Measurements from ENCODE around the gene GCGR.
"Not testable (repeated sequence)": the region's sequence is repeated elsewhere in the genome, so short reads cannot be mapped to it uniquely, and the experiment has no call there.

The GCGR gene

DNA sequence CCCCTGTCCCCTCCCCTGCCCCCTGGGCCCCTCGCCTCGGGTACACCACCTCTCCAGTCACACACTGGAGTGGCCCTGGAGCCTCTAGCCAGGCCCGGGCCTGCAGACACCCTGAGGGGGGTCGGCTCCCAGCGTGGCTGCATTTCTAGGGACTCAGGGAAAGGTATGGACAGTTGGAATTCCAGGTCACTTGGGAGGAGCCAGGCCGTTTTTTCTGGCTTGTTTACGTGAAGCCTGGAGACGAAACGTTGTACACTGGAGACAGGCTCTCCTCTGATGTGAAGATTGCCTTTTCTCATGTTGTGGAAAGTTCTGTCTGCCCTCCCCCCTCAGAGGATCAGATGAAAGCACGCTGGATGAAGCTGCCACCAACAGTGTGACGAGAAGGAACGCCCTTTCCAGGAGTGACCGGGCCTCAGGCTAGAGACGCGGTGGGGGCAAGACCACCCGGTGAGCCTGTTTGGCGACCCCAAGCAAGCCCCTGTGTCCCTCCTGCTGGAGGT lies 34.9 kb downstream of the GCGR start:
- H3K27ac ChIP-seq (ENCODE audit: low read depth, low read length): no peak overlapping the region
- no peaks in the 10 kb centered on the region for H3F3A ChIP-seq (ENCODE audit: insufficient read depth)
- H3K9me2 ChIP-seq (replicated peaks; ENCODE audit: insufficient read depth, low read length): no peaks in the 10 kb centered on the region
- H3K36me3 ChIP-seq (ENCODE audit: low read length): no peaks in the 10 kb centered on the region
- no peaks in the 10 kb centered on the region for H3K27me3 ChIP-seq (ENCODE audit: low read length)
- H3K9me3 ChIP-seq (ENCODE audit: insufficient read depth, low read length): no peaks in the 10 kb centered on the region
- no peaks in the 10 kb centered on the region for H4K20me1 ChIP-seq (ENCODE audit: low read depth, low read length)
- H3K79me2 ChIP-seq (ENCODE audit: insufficient read depth, low read length): no peaks in the 10 kb centered on the region
- no peak overlapping the region for H3K4me3 ChIP-seq (ENCODE audit: insufficient read depth, low read length, poor library complexity, severe bottlenecking)
- no peak for TF ChIP-seq EZH2phosphoT487 (conservative IDR thresholded peaks at IDR 0.05; ENCODE audit: low read length)
- TF ChIP-seq, protein P1, sequence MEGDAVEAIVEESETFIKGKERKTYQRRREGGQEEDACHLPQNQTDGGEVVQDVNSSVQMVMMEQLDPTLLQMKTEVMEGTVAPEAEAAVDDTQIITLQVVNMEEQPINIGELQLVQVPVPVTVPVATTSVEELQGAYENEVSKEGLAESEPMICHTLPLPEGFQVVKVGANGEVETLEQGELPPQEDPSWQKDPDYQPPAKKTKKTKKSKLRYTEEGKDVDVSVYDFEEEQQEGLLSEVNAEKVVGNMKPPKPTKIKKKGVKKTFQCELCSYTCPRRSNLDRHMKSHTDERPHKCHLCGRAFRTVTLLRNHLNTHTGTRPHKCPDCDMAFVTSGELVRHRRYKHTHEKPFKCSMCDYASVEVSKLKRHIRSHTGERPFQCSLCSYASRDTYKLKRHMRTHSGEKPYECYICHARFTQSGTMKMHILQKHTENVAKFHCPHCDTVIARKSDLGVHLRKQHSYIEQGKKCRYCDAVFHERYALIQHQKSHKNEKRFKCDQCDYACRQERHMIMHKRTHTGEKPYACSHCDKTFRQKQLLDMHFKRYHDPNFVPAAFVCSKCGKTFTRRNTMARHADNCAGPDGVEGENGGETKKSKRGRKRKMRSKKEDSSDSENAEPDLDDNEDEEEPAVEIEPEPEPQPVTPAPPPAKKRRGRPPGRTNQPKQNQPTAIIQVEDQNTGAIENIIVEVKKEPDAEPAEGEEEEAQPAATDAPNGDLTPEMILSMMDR (IDR thresholded peaks at IDR 0.05; ENCODE audit: insufficient read depth, low read length, poor library complexity, severe bottlenecking): no peak
- H3K4me2 ChIP-seq (ENCODE audit: low read depth, low read length, poor library complexity, severe bottlenecking): no peak overlapping the region
- H3K9ac ChIP-seq (ENCODE audit: low read length): no peak overlapping the region
- no peak overlapping the region for H2AFZ ChIP-seq (ENCODE audit: low read depth, low read length, severe bottlenecking)

DNA sequence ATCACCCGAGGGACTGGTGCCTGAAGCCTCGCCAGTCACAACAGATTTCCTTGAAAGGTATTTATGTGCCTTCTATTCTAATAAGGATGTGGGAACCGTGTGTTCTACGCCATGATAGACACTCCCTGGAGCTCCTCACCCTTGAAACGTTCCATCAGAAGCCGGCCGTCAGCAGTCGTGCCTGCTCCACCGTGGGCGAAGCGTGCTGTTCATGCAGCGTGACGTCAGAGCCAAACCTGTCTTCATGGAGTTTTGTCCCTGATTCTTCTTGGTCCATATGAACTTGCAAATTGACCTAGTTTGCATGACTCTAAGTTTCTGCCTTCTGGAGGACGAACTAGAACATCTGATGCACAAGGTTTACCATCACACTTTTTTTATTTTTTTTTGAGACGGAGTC lies 35.4 kb downstream of the GCGR start:
- no peaks in the 10 kb centered on the region for H3K9me3 ChIP-seq (ENCODE audit: insufficient read depth, low read length)
- no peaks in the 10 kb centered on the region for H3K36me3 ChIP-seq (ENCODE audit: low read length)
- no peak for TF ChIP-seq EZH2phosphoT487 (conservative IDR thresholded peaks at IDR 0.05; ENCODE audit: low read length)
- TF ChIP-seq, protein P1 (IDR thresholded peaks at IDR 0.05; ENCODE audit: insufficient read depth, low read length, poor library complexity, severe bottlenecking): no peak
- no peak overlapping the region for H3K4me2 ChIP-seq (ENCODE audit: low read depth, low read length, poor library complexity, severe bottlenecking)
- H2AFZ ChIP-seq (ENCODE audit: low read depth, low read length, severe bottlenecking): no peak overlapping the region
- H3K27ac ChIP-seq (ENCODE audit: low read depth, low read length): no peak overlapping the region
- H3K9me2 ChIP-seq (replicated peaks; ENCODE audit: insufficient read depth, low read length): no peaks in the 10 kb centered on the region
- no peaks in the 10 kb centered on the region for H3K79me2 ChIP-seq (ENCODE audit: insufficient read depth, low read length)
- H3F3A ChIP-seq (ENCODE audit: insufficient read depth): no peaks in the 10 kb centered on the region
- no peaks in the 10 kb centered on the region for H3K27me3 ChIP-seq (ENCODE audit: low read length)
- H3K4me3 ChIP-seq (ENCODE audit: insufficient read depth, low read length, poor library complexity, severe bottlenecking): no peak overlapping the region
- no peak overlapping the region for H3K9ac ChIP-seq (ENCODE audit: low read length)
- H4K20me1 ChIP-seq (ENCODE audit: low read depth, low read length): no peaks in the 10 kb centered on the region

- H4K20me1 ChIP-seq (ENCODE audit: low read depth, low read length); H3K9me3 ChIP-seq (ENCODE audit: insufficient read depth, low read length); H3K36me3 ChIP-seq (ENCODE audit: low read length); H3F3A ChIP-seq (ENCODE audit: insufficient read depth); H3K9ac ChIP-seq (ENCODE audit: low read length); H3K9me2 ChIP-seq (replicated peaks; ENCODE audit: insufficient read depth, low read length); H3K27ac ChIP-seq (ENCODE audit: low read depth, low read length); H3K79me2 ChIP-seq (ENCODE audit: insufficient read depth, low read length); H3K27me3 ChIP-seq (ENCODE audit: low read length); H2AFZ ChIP-seq (ENCODE audit: low read depth, low read length, severe bottlenecking); H3K4me3 ChIP-seq (ENCODE audit: insufficient read depth, low read length, poor library complexity, severe bottlenecking); H3K4me2 ChIP-seq (ENCODE audit: low read depth, low read length, poor library complexity, severe bottlenecking): not testable (repeated sequence)
Observed at GRCh38 chr17:81840059-81840458, 36.1 kb downstream of the GCGR start.

DNA sequence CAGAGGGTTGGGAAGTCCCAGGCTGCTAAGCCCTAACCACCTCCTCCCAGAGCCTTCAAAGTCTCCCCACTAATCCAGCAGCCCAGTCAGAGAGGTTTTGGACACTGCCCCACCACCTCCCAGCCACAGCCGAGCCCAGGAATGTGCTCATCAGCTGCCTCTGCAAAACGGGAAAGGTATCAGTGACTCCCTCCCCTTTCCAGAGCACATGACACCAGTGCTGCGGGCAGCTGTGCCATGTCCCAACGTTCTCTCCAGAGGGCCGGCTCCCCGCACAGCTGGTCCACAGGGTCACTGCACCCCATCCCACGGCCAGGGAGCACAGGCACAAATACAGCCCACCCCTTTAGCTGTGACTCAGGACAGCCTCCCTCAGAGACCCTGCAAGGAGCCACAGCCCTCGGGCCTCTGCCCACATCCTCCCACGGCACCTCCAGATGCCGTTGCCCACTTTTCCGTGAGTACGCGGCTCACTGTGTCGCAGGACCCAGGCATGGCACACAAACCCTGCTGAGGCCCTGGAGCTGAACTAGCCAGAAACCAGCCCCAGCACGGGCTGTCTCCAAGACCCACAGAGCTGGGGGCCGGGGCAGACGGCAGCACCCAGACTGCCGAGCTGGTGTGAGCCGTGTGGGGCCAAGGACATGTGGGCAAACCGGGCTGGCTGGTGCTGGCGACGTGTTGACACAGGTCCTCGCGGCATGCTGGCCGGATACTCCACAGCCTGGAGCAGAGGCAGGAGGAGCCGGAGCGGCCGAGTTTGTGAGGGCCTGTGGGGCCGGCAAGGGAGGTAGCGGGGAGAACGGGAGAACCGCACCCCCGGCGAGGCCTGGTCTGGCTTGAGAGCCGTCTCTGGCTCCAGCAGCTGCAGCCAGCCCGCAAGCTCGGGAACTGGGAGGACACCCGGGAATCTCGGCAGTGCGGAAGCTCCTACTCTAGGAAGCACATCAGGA lies 37.2 kb downstream of the GCGR start:
- Histone ChIP-seq H4K20me1 (ENCODE audit: low read depth, low read length) (no peaks in the 10 kb centered on the region), H3K9ac (ENCODE audit: low read length) (no peak overlapping the region), H3K36me3 (ENCODE audit: low read length) (no peaks in the 10 kb centered on the region), H2AFZ (ENCODE audit: low read depth, low read length, severe bottlenecking) (no peak overlapping the region), H3K9me3 (ENCODE audit: insufficient read depth, low read length) (no peaks in the 10 kb centered on the region), H3K27ac (ENCODE audit: low read depth, low read length) (no peak overlapping the region), H3K79me2 (ENCODE audit: insufficient read depth, low read length) (no peaks in the 10 kb centered on the region), H3F3A (ENCODE audit: insufficient read depth) (no peaks in the 10 kb centered on the region), H3K9me2 (replicated peaks; ENCODE audit: insufficient read depth, low read length) (no peaks in the 10 kb centered on the region), H3K27me3 (ENCODE audit: low read length) (no peaks in the 10 kb centered on the region), H3K4me3 (ENCODE audit: insufficient read depth, low read length, poor library complexity, severe bottlenecking) (no peak overlapping the region), H3K4me2 (ENCODE audit: low read depth, low read length, poor library complexity, severe bottlenecking) (no peak overlapping the region)
- TF ChIP-seq EZH2phosphoT487 (conservative IDR thresholded peaks at IDR 0.05; ENCODE audit: low read length): no peak
- TF ChIP-seq, protein P1 (IDR thresholded peaks at IDR 0.05; ENCODE audit: insufficient read depth, low read length, poor library complexity, severe bottlenecking): no peak

Measured in SU-DHL-6 (cell line).